SK-N-SH treated with all-trans-retinoic acid at 6 μM for 48 hours (cell line): ENCODE results near the gene ZNF443.
"Not testable (repeated sequence)": the region's sequence is repeated elsewhere in the genome, so short reads cannot be mapped to it uniquely, and the experiment has no call there.

Experiments
- GLIS3 ChIP-seq: fragments of 250-450 bp; sonication (Bioruptor Pico); IDR thresholded peaks from 2 replicates; pipeline ENCODE4 v1.5.0; 2020; ENCODE audit warnings: mild to moderate bottlenecking, moderate library complexity
- PATZ1 ChIP-seq: fragments of 250-450 bp; sonication (Bioruptor Pico); IDR thresholded peaks from 2 replicates; pipeline ENCODE4 v1.8.0; 2020; ENCODE audit warnings: mild to moderate bottlenecking, moderate library complexity, borderline replicate concordance
- TOX ChIP-seq: fragments of 250-450 bp; sonication (Bioruptor Pico); IDR thresholded peaks from 2 replicates; pipeline ENCODE4 v1.8.0; 2021; ENCODE audit warnings: mild to moderate bottlenecking, moderate library complexity, borderline replicate concordance
- TSHZ2 ChIP-seq: fragments of 250-450 bp; sonication (Bioruptor Pico); IDR thresholded peaks from 2 replicates; pipeline ENCODE4 v1.5.0; 2020; ENCODE audit warnings: mild to moderate bottlenecking, moderate library complexity

GRCh38 chr19:12399901-12400632, 40.8 kb downstream of the ZNF443 start:
- TF ChIP-seq PATZ1 (CRISPR knock-in tag); TSHZ2 (CRISPR knock-in tag); GLIS3 (CRISPR knock-in tag); TOX: not testable (repeated sequence)
